Activated effector memory CD4-positive, alpha-beta T cell treated with Interleukin-2 at 50 U/mL for 16 hours (primary cell): Measurements from ENCODE around the gene ZNF438.
"Not testable (repeated sequence)": the region's sequence is repeated elsewhere in the genome, so short reads cannot be mapped to it uniquely, and the experiment has no call there.

Source experiments
- DNase-seq: peaks from one replicate; pipeline ENCODE4 v3.0.0-alpha.2; 2020

Gene ZNF438

DNA sequence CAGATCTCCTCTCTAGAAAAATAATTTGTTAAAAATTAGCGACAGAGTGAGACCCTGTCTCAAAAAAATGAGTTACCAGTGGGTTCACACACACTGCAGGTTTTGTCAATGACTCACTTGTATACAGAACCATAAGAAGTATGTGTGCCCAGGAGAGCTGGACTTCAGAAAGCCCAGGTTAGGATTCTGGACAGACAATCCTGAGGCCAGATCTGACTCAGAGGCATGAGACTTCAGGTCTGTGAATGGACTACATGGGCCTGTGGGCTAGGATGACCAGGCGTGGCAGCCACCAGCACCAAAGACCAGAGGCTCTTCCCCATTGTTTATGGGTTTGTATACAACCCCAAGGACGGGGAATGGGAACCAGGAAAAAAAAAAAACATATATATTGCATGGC is 9.3 kb upstream of the ZNF438 start:
- DNase-seq: no peak

DNA sequence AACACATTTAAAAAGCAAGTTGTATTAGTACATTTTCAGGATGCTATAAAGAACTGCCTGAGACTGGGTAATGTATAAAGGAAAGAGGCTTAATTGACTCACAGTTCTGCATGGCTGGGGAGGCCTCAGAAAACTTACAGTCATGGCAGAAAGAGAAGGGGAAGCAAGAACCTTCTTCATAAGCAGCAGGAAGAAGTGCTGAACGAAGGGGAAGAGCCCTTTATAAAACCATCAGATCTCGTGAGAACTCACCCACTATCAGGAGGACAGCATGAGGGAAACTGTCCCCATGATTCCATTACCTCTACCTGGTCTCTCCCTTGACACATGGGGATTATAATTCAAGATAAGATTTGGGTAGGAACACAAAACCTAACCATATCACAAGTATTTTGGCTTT is 7.3 kb upstream of the ZNF438 start:
- not testable (repeated sequence) for DNase-seq

GRCh38 chr10:31037749-31038148 is 6.1 kb upstream of the ZNF438 start:
- DNase-seq: no peak

- DNase-seq: no peak
Measured at GRCh38 chr10:31036209-31036608, 4.5 kb upstream of the ZNF438 start.

DNA sequence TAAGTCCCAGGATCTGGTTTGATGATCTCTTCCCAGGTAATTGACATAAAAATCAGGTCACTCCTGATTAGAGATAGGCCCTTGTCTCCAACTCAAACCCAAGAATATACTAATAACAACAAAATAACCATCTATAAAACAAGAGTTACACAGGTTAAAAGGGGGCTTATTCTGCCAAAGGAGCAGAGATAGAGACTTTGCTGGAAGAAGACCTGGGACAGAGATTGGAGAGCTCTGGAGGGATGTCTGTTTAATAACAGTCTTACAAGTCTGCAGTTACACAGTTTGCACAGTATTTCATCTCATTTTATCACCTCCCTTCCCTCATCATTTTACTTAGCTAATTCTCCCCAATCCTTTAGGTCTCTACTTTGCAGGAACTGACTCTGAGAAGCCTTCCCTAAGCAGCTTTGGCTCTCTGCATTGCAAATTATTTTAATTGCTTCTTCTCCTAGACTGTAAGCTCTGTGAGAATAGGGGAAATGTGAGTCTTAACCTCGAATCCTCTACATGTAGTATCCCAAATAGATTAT is 3.7 kb upstream of the ZNF438 start:
- DNase-seq: no peak

GRCh38 chr10:31034098-31034909 is 2.6 kb upstream of the ZNF438 start:
- no peak for DNase-seq

GRCh38 chr10:31033147-31033546 is 1.5 kb upstream of the ZNF438 start:
- DNase-seq: no peak

GRCh38 chr10:31032258-31033132 is 830 bp upstream of the ZNF438 start:
- peak; percentile 89 for DNase-seq

GRCh38 chr10:31031205-31031557 is 484 bp downstream of the ZNF438 start:
- DNase-seq: no peak

DNA sequence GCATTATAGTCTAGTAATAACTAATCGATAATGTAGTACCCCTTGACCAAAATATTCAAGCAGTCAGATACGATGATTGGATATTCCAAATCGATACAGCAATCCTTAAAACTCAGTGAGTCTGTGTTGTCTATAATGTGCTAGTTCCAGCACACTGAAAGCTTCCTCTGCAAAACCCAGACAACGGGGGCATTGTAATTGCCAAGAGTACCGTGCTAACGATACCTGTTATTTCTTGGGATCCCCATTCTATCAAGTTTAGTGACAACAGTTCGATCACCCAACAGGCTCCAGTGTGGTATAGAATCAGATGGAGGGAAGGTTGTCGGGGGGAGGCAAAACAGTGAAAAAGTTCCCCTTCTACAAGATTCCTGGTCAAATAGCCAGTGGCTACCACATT is 865 bp downstream of the ZNF438 start:
- DNase-seq: no peak

DNA sequence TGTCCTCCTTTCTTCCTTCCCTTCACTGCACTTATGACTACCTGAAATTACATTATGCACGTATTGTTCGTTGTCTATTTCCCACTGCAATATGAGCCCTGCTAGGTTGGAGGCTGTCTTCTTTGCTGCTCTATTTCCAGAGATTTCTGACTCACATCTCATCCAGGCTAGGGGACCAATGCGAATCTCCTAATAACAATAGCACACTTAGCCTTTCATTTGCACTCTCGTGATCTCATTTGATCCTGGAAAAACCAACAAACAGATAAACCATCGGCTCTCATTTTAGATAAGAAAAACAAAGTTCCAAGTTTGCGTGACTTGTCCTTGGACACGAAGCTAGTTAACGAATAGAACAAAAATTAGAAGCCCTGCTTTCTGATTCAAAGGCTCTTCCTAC is 1.4 kb downstream of the ZNF438 start:
- no peak for DNase-seq

DNA sequence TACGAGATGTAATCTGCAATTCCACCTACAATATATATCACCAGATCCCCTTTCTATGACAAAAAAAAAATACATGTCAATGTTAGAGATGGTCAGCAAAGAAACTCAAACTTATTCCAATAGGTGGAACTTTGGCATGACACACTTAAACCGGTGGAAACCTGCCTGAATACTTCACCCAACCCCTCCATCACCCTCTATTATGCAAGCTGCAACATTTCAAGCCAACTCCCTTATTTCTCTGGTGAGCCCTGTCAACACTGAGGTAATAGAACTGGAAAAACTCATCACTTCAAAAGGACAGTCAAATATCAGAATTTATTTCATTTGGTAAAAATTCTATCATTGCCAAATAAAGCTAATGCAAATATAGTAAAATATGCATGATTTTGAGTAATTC is 3.6 kb downstream of the ZNF438 start:
- DNase-seq: no peak

DNA sequence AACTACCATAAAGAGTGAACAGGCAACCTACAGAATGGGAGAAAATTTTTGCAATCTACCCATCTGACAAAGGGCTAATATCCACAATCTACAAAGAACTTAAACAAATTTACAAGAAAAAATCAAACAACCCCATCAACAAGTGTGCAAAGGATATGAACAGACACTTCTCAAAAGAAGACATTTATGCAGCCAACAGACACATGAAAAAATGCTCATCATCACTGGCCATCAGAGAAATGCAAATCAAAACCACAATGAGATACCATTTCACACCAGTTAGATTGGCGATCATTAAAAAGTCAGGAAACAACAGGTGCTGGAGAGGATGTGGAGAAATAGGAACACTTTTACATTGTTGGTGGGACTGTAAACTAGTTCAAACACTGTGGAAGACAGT is 5.4 kb downstream of the ZNF438 start:
- not testable (repeated sequence) for DNase-seq

DNA sequence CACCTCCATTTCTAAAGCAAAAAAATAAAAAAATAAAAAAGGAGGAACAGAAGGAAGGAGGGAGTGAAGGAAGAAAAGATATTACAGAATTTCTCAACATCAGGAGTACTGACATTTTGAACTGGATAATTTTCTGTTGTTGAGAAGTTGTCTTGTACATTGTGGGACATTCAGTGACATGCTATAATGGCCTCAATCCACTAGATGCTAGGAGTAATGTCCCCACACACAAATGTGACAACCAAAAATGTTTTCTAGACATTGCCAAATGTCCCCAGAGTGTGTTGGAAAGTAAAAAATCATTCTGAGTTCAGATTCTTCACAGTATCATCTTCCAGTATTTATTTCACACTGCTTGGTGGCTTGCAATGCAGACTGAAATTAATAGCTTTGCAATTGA is 6.5 kb downstream of the ZNF438 start:
- no peak for DNase-seq

- no peak for DNase-seq
Measured at GRCh38 chr10:31023558-31023957, 8.1 kb downstream of the ZNF438 start.

DNA sequence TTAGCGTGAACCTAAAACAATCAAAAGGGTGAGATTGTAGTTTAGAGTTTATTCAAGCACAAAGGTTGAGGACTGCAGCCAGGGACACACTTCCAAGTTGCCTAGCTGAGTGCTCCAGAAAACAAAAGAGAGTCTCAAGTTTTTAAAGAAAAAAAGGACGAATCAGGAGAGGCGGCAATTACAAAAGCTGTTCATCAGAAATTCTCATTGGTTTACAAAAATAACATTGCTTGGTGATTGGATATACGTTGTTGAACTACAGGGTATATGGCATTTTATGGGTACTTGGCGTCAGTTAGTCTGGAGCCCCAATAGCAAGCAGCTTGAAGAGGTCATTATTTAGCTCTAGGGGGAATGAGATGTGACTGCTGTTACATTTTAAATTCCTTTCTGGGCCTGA is 11.5 kb downstream of the ZNF438 start:
- DNase-seq: no peak

DNA sequence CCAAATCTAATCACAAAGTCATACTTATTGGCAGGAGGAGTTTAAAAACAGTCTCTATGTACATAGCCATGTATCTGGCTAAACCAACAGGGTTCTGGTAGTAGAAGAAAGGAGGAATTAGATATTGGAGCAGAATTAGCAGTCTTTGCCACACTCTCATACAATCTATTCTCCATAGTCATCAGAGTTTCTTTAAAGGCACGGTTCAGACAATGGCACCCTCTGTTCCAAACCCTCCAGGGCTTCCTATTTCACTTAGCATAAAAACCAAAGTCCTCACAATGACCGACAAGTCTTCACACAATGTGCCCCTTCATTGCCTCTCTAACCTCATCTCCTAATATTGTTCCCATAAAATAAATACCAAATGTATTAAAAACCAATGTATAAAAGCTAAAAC is 12.7 kb downstream of the ZNF438 start:
- DNase-seq: no peak

GRCh38 chr10:31018356-31018750 is 13.3 kb downstream of the ZNF438 start:
- no peak for DNase-seq

- no peak for DNase-seq
Measured at GRCh38 chr10:31017534-31018355, 13.9 kb downstream of the ZNF438 start.

- DNase-seq: no peak
Measured at GRCh38 chr10:31014161-31014875, 17.3 kb downstream of the ZNF438 start.

GRCh38 chr10:31013331-31013730 is 18.3 kb downstream of the ZNF438 start:
- DNase-seq: no peak

DNA sequence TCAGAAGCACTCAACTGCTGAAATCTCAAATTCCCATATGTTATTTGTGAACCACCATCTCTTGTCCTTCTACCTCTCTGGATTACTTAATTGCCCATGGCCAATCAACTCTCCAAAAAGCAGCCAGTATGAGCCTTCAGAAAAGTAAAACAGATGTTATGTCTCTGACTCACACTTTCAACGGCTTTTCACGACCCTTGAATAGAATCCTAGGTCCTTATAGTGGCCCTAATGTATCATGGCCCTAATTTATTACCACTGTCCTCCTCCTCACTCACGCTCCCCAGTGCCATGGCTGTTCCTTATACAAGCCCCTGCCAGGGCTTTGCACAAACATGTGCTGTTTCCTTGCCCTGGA is 20.0 kb downstream of the ZNF438 start:
- DNase-seq: no peak
